Heart right ventricle (tissue), 16 donors: ENCODE data around the gene MACROH2A1. TPM values are rescaled to one million over a fixed set of nuclear protein-coding genes. Genes with fewer than 3 reads are reported as not detected.

ENCODE experiments used
- ATAC-seq, 8 donors: fragments of 200-7000 bp; cut with Tn5 transposase; one replicate each; pipeline ENCODE4 v1.9.1; 2020; ENCODE audit warnings: mild to moderate bottlenecking in 8 of 8, moderate library complexity in 8 of 8, moderate number of reproducible peaks in 1 of 8
- DNase-seq, 2 donors: peaks; one replicate each; pipeline ENCODE4 v3.0.0-alpha.2; 2020
- H3K27ac ChIP-seq, 10 donors: fragments of 200-600 bp; sonication (generic) in 2 of 10; one replicate each; pipeline versions ENCODE4 v1.5.0 to v1.8.0; 2020 to 2022; ENCODE audit warnings: mild to moderate bottlenecking in 3 of 10
- H3K27me3 ChIP-seq, 7 donors: fragments of 200-600 bp; one replicate each; pipeline ENCODE4 v1.8.0; 2021 to 2022; ENCODE audit warnings: mild to moderate bottlenecking in 2 of 7
- H3K36me3 ChIP-seq, 9 donors: fragments of 200-600 bp; sonication (generic) in 1 of 9; one replicate each; pipeline versions ENCODE4 v1.5.0 to v1.8.0; 2020 to 2022; ENCODE audit warnings: mild to moderate bottlenecking in 2 of 9
- H3K4me1 ChIP-seq, 9 donors: fragments of 200-600 bp; sonication (generic) in 1 of 9; one replicate each; pipeline versions ENCODE4 v1.5.0 to v1.8.0; 2020 to 2022; ENCODE audit warnings: mild to moderate bottlenecking in 4 of 9
- H3K4me3 ChIP-seq, 10 donors: fragments of 200-600 bp; sonication (generic) in 2 of 10; one replicate each; pipeline versions ENCODE4 v1.5.0 to v1.8.0; 2020 to 2022; ENCODE audit warnings: mild to moderate bottlenecking in 7 of 10, moderate library complexity in 2 of 10
- H3K9me3 ChIP-seq, 11 donors: fragments of 200-600 bp in 10 of 11; sonication (generic) in 2 of 11; one replicate each; pipeline versions ENCODE4 v1.5.0 to v1.8.0; 2013 to 2022; ENCODE audit warnings: mild to moderate bottlenecking in 2 of 11, control low read depth in 1 of 11, moderate library complexity in 1 of 11
- WGBS, 2 donors: extraction: QIAGEN DNeasy Blood & Tissue Kit; methylation state at CpG; one replicate each; pipeline ENCODE4 v1.1.7; 2013; ENCODE audit warnings: inconsistent platforms in 1 of 2; 5-methylcytosine and 5-hydroxymethylcytosine counted together
- intact Hi-C, 10 donors: fragments of 100-400 bp; cut with DNase I; formaldehyde crosslinking; loops; one replicate each; pipeline versions ENCODE4 v1.11.1 to v1.14.2; 2022
- polyA plus RNA-seq, 2 donors: library from polyadenylated mRNA; stranded (reverse); fragments of 200-250 nt; gene quantifications; one replicate each; pipeline ENCODE4 v1.2.3, GENCODE V29; 2013
- total RNA-seq, 10 donors: library from RNA; stranded (reverse); fragmentation: NEBNext Ultra II Directional in 3 of 10; extraction: Animal tissue kit (Norgen Biotek cat#: 25700) in 3 of 10; gene quantifications; one replicate each; pipeline versions ENCODE4 v1.2.1 to v1.2.4, GENCODE V29; 2021 to 2023
- TF ChIP-seq, protein P1 (sequence below), 9 donors: fragments of 200-600 bp; sonication (generic) in 2 of 9; IDR thresholded peaks; one replicate each; pipeline versions ENCODE4 v1.5.0 to v1.8.0; 2021 to 2022; ENCODE audit warnings: antibody characterized with exemption in 9 of 9, mild to moderate bottlenecking in 5 of 9, moderate library complexity in 1 of 9
- donor health status: Arrhythmogenic right ventricular cardiomyopathy.
- donor health status: ischemic (EF 13 %, LVEDD 7.1; RV severe dilation, severe dysfunction).
- donor health status: healthy with polysubstance abuse.
- donor health status: DM: no; HTN: yes; CAD: no.
- donor health status: DM: no; HTN: no; CAD: no.
- donor health status: ischemic (EF 25% LVEDD 6.9; RV normal size, moderate dysfunction).
- donor health status: ischemic (EF 25% LVEDD 5.7; RV mildly dilated, moderate dysfunction).
- donor health status: healthy.
- donor health status: DM: yes; HTN: yes; CAD: no.
- donor health status: Ischemic cardiomyopathy.
- donor health status: ischemic (EF 35%, LVEDD 5.7; RV mildly dilated, moderate dysfunction).
- donor health status: nonischemic (EF 11% LVEDD 7.7; RV severe dilation, severe dysfunction).
- donor health status: DM: yes; HTN: yes; CAD: no.
- donor health status: PGD.
- donor health status: ischemic (EF 29% LVEDD 5.4; RV normal size, mild dysfunction).
- donor health status: nonischemic (EF 23%, LVEDD 6.1; RV moderate dilation, normal function).

MACROH2A1 gene
- total and polyA plus RNA-seq, 12 donors = 80.0 to 152 (median 101) TPM

- peaks cover 0 to 46% (median 6%) of the 10 kb centered on the region in 9 donors for H3K36me3 ChIP-seq
- WGBS, 2 donors = 48 to 58% methylated on average over 2 of the region's 2 CpGs
- peaks cover 24 to 100% (median 94%) of the 10 kb centered on the region in 9 donors for H3K4me1 ChIP-seq
- intact Hi-C loops = no loop called here
- ATAC-seq (peak in 7 of 8 donors; percentile 6 to 75 (median 45)), DNase-seq (no peak)
- no peaks in the 10 kb centered on the region for H3K9me3 ChIP-seq
- TF ChIP-seq, protein P1, sequence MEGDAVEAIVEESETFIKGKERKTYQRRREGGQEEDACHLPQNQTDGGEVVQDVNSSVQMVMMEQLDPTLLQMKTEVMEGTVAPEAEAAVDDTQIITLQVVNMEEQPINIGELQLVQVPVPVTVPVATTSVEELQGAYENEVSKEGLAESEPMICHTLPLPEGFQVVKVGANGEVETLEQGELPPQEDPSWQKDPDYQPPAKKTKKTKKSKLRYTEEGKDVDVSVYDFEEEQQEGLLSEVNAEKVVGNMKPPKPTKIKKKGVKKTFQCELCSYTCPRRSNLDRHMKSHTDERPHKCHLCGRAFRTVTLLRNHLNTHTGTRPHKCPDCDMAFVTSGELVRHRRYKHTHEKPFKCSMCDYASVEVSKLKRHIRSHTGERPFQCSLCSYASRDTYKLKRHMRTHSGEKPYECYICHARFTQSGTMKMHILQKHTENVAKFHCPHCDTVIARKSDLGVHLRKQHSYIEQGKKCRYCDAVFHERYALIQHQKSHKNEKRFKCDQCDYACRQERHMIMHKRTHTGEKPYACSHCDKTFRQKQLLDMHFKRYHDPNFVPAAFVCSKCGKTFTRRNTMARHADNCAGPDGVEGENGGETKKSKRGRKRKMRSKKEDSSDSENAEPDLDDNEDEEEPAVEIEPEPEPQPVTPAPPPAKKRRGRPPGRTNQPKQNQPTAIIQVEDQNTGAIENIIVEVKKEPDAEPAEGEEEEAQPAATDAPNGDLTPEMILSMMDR (IDR thresholded peaks at IDR 0.05) = no peak
- no peaks in the 10 kb centered on the region for H3K27me3 ChIP-seq
- peak overlapping the region in 5 of 10 donors; percentile 11 to 93 (median 42) for H3K27ac ChIP-seq
- H3K4me3 ChIP-seq = no peak overlapping the region
Observed at GRCh38 chr5:135391869-135392255, 7.2 kb downstream of the MACROH2A1 start.

- no peak for DNase-seq
- H3K4me1 ChIP-seq = peaks cover 26 to 100% (median 94%) of the 10 kb centered on the region in 9 donors
- no peak overlapping the region for H3K4me3 ChIP-seq
- 52 to 73% methylated on average over 6 of the region's 6 CpGs for WGBS, 2 donors
- H3K36me3 ChIP-seq = peaks cover 0 to 51% (median 6%) of the 10 kb centered on the region in 9 donors
- no peaks in the 10 kb centered on the region for H3K27me3 ChIP-seq
- ATAC-seq = no peak
- no peaks in the 10 kb centered on the region for H3K9me3 ChIP-seq
- H3K27ac ChIP-seq = peak overlapping the region in 5 of 10 donors; percentile 10 to 93 (median 42)
- intact Hi-C loops = no loop called here
- TF ChIP-seq, protein P1 (IDR thresholded peaks at IDR 0.05) = no peak
Observed at GRCh38 chr5:135391116-135391868, 7.7 kb downstream of the MACROH2A1 start.

GRCh38 chr5:135388860-135389435 lies 10.1 kb downstream of the MACROH2A1 start:
- Histone ChIP-seq H3K36me3 (peaks cover 0 to 75% (median 6%) of the 10 kb centered on the region in 9 donors), H3K27me3 (no peaks in the 10 kb centered on the region), H3K4me1 (peaks cover 19 to 100% (median 94%) of the 10 kb centered on the region in 9 donors), H3K9me3 (no peaks in the 10 kb centered on the region), H3K4me3 (no peak overlapping the region), H3K27ac (no peak overlapping the region)
- WGBS, 2 donors = 95% methylated on average over 16 of the region's 16 CpGs
- TF ChIP-seq, protein P1 (IDR thresholded peaks at IDR 0.05) = no peak
- ATAC-seq (no peak), DNase-seq (no peak)
- intact Hi-C loops = no loop called here

GRCh38 chr5:135387629-135387960 lies 11.4 kb downstream of the MACROH2A1 start:
- H3K27ac ChIP-seq = peak overlapping the region in 9 of 10 donors; percentile 42 to 79 (median 67)
- H3K27me3 ChIP-seq = no peaks in the 10 kb centered on the region
- H3K9me3 ChIP-seq = no peaks in the 10 kb centered on the region
- TF ChIP-seq, protein P1 (IDR thresholded peaks at IDR 0.05) = no peak
- peaks cover 0 to 76% (median 6%) of the 10 kb centered on the region in 9 donors for H3K36me3 ChIP-seq
- no peak for ATAC-seq
- no peak overlapping the region for H3K4me3 ChIP-seq
- DNase-seq = no peak
- H3K4me1 ChIP-seq = peaks cover 27 to 99% (median 96%) of the 10 kb centered on the region in 9 donors
- intact Hi-C loops = no loop called here
